NCI-H1436 (cell line): ENCODE measurements around the gene MTMR4.
"Not testable (repeated sequence)": the region's sequence is repeated elsewhere in the genome, so short reads cannot be mapped to it uniquely, and the experiment has no call there.

Experiments
- DNase-seq: peaks from one replicate; lab custom pipeline; 2025; lab: John Stamatoyannopoulos, UW

MTMR4 gene

DNA sequence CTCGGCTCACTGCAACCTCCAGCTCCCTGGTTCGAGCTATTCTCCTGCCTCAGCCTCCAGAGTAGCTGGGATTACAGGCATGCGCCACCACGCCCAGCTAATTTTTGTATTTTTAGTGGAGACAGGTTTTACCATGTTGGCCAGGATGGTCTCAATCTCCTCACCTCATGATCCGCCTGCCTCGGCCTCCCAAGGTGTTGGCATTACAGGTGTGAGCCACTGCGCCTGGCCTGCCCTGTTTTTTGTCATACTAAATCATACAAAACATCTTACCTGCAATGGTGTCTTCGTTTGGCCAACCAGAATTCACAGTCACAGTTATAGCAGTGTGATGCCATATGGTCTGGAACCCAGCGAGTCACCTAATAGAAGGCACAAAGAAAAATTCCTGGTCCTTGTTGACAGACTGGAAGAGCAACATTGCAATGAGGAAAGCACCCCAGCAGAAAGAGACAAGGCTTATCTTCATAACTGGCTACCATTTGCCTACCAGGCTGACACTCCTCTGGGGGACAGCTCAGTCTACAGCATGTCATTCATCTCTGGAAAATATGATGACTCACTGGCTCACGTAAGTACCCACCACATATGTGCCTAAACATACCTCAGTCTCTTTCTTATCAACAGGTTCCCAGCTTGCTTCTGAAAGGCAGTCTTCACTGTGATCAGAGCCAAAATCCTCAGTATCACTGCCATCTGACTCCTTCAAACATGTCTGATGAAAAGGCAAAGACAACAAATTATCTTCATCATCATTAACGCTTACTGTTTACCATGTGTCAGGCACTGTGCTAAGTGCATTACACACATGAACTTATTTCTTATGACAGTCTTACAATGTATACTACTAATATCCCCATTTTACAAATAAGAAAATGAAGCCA is 22.0 kb downstream of the MTMR4 start:
- DNase-seq: no peak

DNA sequence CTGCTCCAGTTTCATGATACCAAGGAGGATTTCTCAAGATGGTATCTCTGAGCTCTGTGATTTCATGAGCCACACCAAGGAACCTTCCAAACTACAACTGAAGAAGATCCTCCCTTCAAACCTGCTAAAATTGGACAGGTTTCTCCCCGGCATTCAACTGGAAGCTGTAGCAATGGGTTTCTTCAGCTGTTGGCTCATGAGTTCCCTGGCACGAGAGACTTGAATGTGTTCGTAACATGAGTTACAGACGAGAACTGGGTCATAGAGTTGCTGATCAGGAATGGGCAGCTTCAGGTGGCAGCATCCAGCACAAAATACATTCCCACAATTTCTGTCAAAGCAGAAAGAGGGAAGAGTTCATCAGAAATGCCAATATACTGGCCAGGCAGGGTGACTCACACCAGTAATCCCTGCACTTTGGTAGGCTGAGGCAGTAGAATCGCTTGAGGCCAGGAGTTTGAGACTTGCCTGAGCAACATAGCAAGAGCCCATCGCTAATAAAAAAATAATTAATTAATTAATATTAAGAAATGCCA is 22.9 kb downstream of the MTMR4 start:
- DNase-seq: no peak

DNA sequence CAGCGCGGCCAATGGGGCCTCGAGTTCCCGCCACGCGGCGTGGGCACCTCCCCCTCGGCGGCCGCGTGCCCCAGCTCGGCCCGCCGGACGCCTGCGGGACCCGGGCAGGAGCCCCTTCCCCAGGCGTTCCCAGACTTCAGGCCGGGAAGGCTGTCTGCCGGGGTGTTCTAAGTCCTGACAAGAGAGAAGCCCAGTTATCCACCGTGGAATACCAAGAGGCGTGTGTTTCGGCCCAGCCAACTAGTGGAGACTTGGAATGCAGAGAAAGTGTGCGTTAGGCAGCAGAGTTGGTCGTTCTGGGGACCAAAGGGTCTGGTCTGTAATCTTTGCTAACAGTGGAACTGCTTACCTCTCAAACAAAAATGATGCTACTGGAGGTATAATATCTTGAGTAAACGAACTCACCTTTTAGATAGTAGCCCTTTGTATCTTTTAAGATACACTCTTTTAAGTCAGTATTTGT is 26.0 kb downstream of the MTMR4 start:
- DNase-seq: no peak

DNA sequence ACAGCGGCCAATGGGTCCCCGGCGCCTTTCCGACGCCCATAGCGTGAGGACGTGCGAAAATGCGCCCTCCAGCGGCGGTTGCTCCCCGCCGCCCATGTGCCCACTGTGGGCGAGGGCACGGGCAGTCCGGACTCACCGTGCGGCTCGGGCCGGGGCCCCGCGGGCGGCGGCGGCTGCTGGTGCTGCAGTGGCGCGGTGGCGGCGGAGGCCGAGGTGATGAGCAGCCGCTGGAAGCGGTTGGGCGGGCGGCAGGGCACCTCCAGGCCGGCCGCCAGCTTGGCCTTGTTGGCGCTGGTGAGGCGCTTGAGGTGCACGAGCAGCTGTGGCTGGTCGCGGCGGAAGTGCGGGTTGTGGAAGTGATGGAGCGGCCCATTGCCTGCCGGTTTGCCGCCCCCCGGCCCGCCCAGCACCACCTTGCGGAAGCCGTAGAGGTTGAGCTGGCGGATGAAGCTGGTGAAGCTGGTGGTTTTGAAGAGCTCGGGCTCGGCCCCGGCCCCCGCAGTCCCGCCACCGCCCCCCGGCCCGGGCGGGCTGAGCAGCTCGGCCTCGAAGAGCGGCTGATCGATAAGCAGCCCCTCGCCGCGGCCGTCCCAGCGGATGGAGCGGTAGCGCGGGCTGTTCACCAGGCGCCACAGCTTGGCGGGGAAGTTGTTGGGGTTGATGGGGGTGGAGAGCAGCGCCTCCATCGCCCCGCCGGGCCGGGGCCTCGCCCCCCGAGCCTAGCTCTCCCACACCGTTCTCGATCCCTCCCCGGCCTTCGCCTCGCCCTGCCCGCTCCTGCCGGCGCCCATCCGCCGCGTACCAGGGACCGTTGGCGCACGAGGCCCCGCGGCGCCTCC is 26.6 kb downstream of the MTMR4 start, which contains the start of gene HSF5:
TSS of gene HSF5 (minus strand) at position 820 of the 839 bp plus-strand sequence. CDS start at position 686, 134 bp downstream.
- DNase-seq: no peak

DNA sequence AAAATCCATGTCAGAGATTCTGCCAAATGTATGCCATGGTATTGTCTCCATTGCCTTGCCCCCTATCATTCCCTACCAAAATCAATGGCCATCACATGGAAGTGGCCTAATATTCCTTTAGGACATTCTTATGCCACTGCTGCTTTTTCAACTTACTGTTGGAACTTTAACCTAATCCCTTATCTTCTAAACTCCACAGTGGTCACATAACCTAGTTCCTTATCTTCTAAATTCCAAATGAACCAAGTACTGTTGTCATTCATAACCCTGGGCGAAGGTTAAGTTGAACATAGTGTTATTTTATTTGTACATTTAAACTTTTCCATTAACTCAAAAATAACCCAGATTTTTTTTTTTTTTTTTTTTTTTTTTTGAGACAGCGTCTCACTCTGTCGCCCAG is 29.8 kb downstream of the MTMR4 start:
- DNase-seq: no peak

DNA sequence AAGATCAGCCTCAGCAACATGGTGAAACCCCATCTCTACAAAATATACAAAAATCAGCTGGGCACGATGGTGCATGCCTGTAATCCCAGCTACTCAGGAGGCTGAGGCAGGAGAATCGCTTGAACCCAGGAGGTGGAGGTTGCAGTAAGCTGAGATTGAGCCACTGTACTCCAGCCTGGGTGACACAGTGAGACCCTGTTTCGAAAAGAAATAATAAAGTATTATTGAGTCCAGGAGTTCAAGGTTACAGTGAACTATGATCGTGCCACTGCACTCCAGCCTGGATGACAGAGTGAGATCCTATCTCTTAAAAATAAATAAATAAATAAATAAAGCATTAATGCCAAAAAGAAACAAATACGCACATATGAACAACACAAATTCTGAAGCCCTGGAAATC is 32.6 kb downstream of the MTMR4 start:
- not testable (repeated sequence) for DNase-seq

DNA sequence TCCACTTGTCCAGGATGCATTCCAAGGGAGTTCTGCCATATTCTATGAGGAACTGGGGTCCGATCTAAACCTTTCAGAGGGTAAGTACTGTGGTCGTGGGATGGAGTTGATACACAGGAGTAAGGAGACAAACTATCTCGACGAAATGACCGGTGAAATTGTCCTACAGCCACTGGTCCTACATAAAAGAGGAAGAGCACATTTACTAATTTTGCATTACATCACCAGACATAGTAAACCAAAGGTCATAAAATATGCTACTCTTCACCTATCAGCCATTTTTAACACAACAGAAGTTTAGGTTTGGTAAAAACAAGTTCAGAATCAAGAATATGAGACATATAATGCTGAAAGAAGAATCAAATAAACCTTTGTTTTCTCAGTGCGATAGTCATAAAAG is 34.3 kb downstream of the MTMR4 start:
- DNase-seq: no peak

DNA sequence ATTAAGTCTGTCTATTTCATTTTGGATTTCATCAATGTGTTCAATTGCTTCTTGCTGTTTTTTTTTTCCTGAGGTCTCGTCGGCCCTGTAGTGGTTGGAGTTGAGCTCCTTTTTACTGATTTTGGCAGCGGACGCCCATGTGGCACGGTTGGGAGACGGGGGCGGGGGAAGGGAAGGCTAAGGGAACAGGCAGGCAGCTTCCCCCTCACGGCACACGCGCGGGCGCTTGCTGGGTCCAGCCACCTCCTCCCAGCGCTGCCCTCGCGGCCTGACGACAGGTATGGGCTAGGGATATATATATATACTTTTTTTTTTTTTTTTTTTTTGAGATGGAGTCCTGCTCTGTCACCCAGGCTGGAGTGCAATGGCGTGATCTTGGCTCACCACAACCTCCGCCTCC is 37.6 kb downstream of the MTMR4 start:
- DNase-seq: no peak

DNA sequence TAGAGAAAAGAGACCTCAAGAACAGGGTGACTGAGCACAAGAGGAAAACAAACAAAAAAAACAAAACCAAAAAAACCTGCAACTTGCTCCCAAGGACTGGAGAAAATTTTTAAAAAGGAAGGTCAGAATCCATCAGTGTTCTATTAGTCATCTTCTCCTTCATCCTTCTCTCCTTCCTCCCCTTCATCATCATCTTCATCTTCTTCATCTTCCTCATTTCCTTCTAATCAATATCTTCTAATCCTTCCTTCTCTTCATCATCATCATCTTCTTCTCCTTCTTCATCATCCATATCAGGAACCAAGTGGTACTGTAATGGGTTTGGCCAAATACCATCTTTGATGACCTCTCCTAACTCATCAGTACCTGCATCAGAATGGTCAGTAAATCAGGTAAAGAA is 38.5 kb downstream of the MTMR4 start:
- DNase-seq: no peak

DNA sequence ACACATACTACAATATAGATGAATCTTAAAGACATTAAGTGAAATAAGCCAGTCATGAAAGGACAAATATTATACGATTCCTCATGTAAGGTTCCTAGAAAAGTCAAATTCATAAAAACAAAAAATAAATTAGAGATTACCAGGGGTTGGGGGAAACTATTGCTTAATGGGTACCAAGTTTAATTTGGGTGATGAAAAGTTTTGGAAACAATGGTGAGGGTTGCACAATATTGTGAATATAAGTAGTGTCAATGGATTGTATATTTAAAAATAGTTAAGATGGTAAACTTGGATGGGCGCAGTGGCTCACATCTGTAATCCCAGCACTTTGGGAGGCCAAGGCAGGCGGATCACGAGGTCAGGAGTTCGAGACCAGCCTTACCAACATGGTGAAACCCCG is 44.1 kb downstream of the MTMR4 start:
- no peak for DNase-seq

DNA sequence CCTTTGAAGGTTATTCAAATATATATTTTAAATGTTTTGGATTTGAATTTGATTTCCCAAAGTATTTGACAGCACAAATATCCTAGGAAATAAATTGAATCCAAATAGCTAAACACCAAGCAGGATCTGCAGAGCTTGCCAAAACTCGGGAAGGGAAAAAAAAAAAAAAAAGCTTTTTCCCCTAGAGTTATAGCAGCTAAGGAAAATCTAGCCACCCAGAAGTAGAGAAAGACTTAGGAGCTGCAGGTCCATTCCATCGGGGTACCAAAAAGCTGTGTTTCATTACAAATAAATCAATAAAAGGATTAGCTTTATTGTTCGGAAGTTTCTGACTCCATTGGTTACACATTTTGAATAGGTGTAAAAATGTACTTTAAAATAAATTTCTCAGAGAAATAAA is 45.5 kb downstream of the MTMR4 start:
- DNase-seq: no peak

DNA sequence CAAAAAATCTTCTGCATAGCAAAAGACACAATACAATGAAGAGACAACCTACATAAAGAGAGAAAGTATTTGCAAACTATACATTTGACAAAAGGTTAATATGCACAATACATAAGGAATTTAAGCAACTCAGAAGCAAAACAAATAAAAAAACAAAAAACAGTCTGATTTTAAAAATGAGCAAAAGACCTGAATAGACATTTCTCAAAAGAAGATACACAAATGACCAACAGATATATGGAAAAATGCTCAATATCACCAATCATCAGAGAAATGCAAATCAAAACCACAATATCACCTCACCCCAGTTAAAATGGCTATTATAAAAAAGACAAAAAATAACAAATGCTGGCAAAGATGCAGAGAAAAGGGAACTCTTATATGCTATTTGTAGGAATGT is 58.9 kb downstream of the MTMR4 start:
- DNase-seq: no peak

DNA sequence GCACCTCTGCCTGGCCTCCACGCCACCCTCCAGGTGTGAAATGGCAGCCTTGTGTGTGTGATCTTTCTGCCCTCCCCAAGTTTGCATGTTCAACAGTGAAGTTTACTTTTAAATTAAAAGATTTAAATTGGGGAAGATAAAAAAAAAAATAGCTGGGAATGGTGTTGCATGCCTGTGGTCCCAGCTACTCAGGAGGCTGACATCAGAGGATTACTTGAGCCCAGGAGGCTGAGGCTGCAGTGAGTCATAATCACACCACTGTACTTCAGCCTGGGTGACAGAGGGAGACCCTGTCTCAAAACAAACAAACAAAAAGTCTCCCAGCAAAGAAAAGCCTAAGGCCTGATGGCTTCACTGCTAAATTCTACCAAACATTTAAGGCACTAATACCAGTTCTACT is 61.7 kb downstream of the MTMR4 start:
- DNase-seq: no peak

DNA sequence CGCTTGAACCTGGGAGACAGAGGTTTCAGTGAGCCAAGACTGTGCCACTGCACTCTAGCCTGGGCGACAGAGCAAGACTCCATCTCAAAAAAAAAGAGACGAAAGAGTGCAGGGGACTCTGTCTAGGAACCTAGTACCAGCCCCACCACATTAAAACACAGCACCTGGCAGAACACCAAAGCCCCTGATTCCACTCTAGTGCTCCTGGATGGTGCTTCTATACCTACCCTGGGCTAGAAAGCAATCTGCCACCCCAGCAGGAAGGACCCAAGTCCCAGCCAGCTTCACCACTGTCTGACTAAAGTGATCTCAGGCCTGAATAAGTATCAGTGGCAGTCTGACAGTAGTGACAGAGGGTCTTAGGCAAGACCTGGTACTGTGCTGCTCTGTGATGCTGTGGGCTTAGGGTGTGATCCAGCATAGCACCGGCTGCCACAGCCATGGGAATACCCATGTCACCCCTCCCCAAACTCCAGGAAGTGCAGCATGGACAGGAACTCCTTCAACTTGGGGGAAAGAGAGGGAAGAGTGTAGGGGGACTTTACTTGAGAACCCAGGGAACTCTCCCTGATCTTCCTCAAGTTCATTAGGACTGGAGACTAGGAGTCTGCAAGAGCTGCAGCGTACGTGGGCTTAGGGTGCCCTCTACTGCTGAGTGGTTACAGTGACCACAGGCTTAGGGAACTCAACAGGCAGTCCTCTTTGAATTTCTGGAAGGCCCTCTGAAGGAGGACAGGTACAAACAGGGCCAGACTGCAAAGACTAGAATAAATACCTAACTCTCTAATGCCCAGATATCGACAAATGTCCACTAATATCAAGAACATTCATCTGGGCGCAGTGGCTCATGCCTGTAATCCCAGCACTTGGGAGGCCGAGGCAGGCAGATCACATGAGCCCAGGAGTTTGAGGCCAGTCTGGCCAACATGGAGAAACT is 67.1 kb downstream of the MTMR4 start:
- peak; percentile 80 for DNase-seq

DNA sequence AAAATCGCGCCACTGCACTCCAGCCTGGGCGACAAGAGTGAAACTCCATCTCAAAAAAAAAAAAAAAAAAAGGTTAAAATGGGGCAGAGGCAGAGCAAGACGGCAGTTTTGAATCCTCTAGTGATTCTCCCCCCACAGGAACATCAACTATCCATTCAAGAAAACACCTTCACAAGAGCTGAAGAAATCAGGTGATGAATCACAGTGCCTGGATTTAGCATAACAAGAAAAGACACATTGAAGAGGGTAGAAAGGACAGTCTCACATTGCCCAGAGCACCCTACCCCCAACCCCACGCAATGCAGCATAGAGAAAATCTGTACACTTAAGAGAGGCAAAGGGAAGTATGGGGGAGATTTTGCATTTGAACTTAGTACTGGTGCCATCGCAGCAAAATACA is 68.4 kb downstream of the MTMR4 start:
- no peak for DNase-seq
